GM21825 (cell line): ENCODE data around the gene C10orf143.

Experiments used
- ATAC-seq: cut with Tn5 transposase; IDR thresholded peaks from one replicate; pipeline ENCODE4 v1.9.1; 2021; ENCODE audit warnings: mild to moderate bottlenecking, moderate library complexity; ENCODE audit not compliant: unreplicated experiment

Gene C10orf143

GRCh38 chr10:130017631-130018022 lies 93.0 kb downstream of the C10orf143 start:
- ATAC-seq, result no peak

- ATAC-seq, result no peak
Observed at GRCh38 chr10:130016993-130017630, 93.5 kb downstream of the C10orf143 start.

- no peak for ATAC-seq
Observed at GRCh38 chr10:130016095-130016494, 94.5 kb downstream of the C10orf143 start.

- no peak for ATAC-seq
Observed at GRCh38 chr10:130015075-130015695, 95.4 kb downstream of the C10orf143 start.

GRCh38 chr10:130014263-130015074 lies 96.2 kb downstream of the C10orf143 start:
- no peak for ATAC-seq
